Measurements from ENCODE around the gene TMEM59L. TPM values are rescaled to one million over a fixed set of nuclear protein-coding genes. Genes with fewer than 3 reads are reported as not detected.

The TMEM59L gene
- total and polyA plus RNA-seq, 9 of the 15 experiments (the other 6 are each of a cell fraction or from before 2014, with no cell fraction given), result 0.37 TPM; not detected in 8

- TF ChIP-seq CBFA2T2 (conservative IDR thresholded peaks at IDR 0.05), result no peak; the same call in 1 of the 2 replicates
- peak; percentile 100 for TF ChIP-seq U2AF1 (optimal IDR thresholded peaks at IDR 0.05; ENCODE audit: low read depth, low read length)
- TF ChIP-seq NFIX (CRISPR knock-in tag; IDR thresholded peaks at IDR 0.05; ENCODE audit: low read depth), result no peak
- peak; percentile 87 for TF ChIP-seq HNRNPL (IDR thresholded peaks at IDR 0.05; ENCODE audit: low read depth, low read length)
- no peak for TF ChIP-seq EWSR1 (IDR thresholded peaks at IDR 0.05; ENCODE audit: borderline replicate concordance, low read depth, partially characterized antibody)
- peak; percentile 82 for TF ChIP-seq PHF20 (IDR thresholded peaks at IDR 0.05; ENCODE audit: partially characterized antibody)
- no peak for TF ChIP-seq PBX2 (CRISPR knock-in tag; IDR thresholded peaks at IDR 0.05; ENCODE audit: low read depth)
- no peak for TF ChIP-seq PBX2 (tag; conservative IDR thresholded peaks at IDR 0.05; ENCODE audit: low read depth)
- TF ChIP-seq RFX5 (IDR thresholded peaks at IDR 0.05; ENCODE audit: low read depth, low read length), result no peak
- TF ChIP-seq ZNF780A (CRISPR knock-in tag; IDR thresholded peaks at IDR 0.05), result no peak
- 0 out of 2 replicates have a peak, but pooled peaks have one; percentile 20 for TF ChIP-seq MTA2 (IDR thresholded peaks at IDR 0.05; ENCODE audit: low read depth)
- TF ChIP-seq RCOR1 (IDR thresholded peaks at IDR 0.05; ENCODE audit: borderline replicate concordance in 1 of 2, low read depth in 2 of 2, low read length in 2 of 2), result peak in 1 of 2 experiments; percentile 46; a peak in 2 of 4 replicates
- TF ChIP-seq KHSRP (IDR thresholded peaks at IDR 0.05), result no peak
- TF ChIP-seq U2AF2 (optimal IDR thresholded peaks at IDR 0.05; ENCODE audit: low read depth, low read length), result no peak
- TF ChIP-seq CREBBP (IDR thresholded peaks at IDR 0.05; ENCODE audit: low read depth, low read length), result no peak
- TF ChIP-seq XRCC4 (IDR thresholded peaks at IDR 0.05; ENCODE audit: extremely low read depth, insufficient read depth, insufficient read length), result no peak
- TF ChIP-seq MCM7 (IDR thresholded peaks at IDR 0.05), result no peak
- TF ChIP-seq ZSCAN29 (IDR thresholded peaks at IDR 0.05), result no peak
- TF ChIP-seq TCFL5 (CRISPR knock-in tag; conservative IDR thresholded peaks at IDR 0.05), result no peak
- TF ChIP-seq CTCFL (IDR thresholded peaks at IDR 0.05; ENCODE audit: borderline replicate concordance, insufficient read depth, low read depth, low read length, poor library complexity, severe bottlenecking), result peak; percentile 98
- TF ChIP-seq BCOR (IDR thresholded peaks at IDR 0.05), result peak; percentile 81
- 0 out of 2 replicates have a peak, but pooled peaks have one; percentile 56 for TF ChIP-seq ZNF589 (CRISPR knock-in tag; IDR thresholded peaks at IDR 0.05; ENCODE audit: low read depth)
- no peak for TF ChIP-seq ZNF584 (CRISPR knock-in tag; IDR thresholded peaks at IDR 0.05; ENCODE audit: low read depth)
Observed at GRCh38 chr19:18588611-18589379, 23.9 kb upstream of the TMEM59L start, which contains the start of gene REX1BD (continued).
